Activated naive CD8-positive, alpha-beta T cell treated with anti-CD3 and anti-CD28 coated beads, Interleukin-2, amount 50 U/mL, for 16 hours (primary cell): ENCODE measurements around the gene NKX6-2.

Experiments
- DNase-seq: peaks from one replicate; pipeline ENCODE4 v3.0.0-alpha.2; 2020; ENCODE audit warnings: low read depth, low spot score

Gene NKX6-2

GRCh38 chr10:132738454-132739224 is 47.3 kb downstream of the NKX6-2 start:
- DNase-seq: no peak

- DNase-seq: no peak
These were observed 48.4 kb downstream of the NKX6-2 start for GRCh38 chr10:132737390-132738048.

- no peak for DNase-seq
These were observed 50.0 kb downstream of the NKX6-2 start for GRCh38 chr10:132735923-132736391.

- DNase-seq: no peak
These were observed 50.6 kb downstream of the NKX6-2 start for GRCh38 chr10:132735341-132735775.

GRCh38 chr10:132733926-132734325 is 52.0 kb downstream of the NKX6-2 start:
- no peak for DNase-seq
